H7 (cell line): ENCODE data around the gene NDUFS1. TPM values are rescaled to one million over a fixed set of nuclear protein-coding genes. Genes with fewer than 3 reads are reported as not detected.
"Not testable (repeated sequence)": the region's sequence is repeated elsewhere in the genome, so short reads cannot be mapped to it uniquely, and the experiment has no call there.

ENCODE experiments used
- DNase-seq: peaks from one replicate; pipeline ENCODE4 v3.0.0; 2012
- H3K27me3 ChIP-seq: 2 replicates; pipeline ENCODE4 v1.6.0; 2011; ENCODE audit warnings: mild to moderate bottlenecking, low read length; ENCODE audit not compliant: control insufficient read depth, insufficient read depth
- H3K36me3 ChIP-seq: replicated peaks from 2 replicates; pipeline ENCODE4 v1.5.1; 2011; ENCODE audit warnings: low read length; ENCODE audit not compliant: control insufficient read depth, insufficient read depth
- H3K4me3 ChIP-seq: 2 replicates; pipeline ENCODE4 v1.5.1; 2011; ENCODE audit warnings: low read depth, mild to moderate bottlenecking, control low read depth, low read length, moderate library complexity; ENCODE audit not compliant: insufficient read depth
- total RNA-seq: library from RNA; depleted of rRNA; stranded (reverse); fragments of >200 nt; shearing (Covaris generic); gene quantifications from 2 replicates; pipeline ENCODE4 v1.2.3, GENCODE V29; 2014

The NDUFS1 gene
- total RNA-seq, 1 experiment from 2014 or later: 93.7 TPM

DNA sequence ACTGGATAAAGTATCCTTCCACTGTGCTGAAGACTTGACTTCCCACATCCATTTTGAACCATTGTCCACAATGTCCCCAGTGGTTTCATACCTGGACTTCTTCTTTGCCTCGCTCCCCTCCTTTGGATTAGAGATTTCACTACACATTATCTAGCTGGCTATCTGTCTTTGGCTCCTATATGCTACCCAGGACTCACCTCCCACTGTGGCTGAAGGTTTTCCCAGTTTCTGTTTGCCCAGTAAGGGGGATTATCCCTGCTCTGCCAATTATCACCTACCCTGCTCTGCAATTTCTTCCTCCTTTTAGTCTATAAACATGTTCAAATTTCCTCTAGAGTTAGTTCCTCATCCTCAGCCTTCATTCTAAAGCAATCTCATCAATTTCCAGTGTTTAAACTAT is 9.1 kb downstream of the NDUFS1 start:
- Histone ChIP-seq H3K4me3 (no peak overlapping the region), H3K27me3 (no peaks in the 10 kb centered on the region), H3K36me3 (peaks cover 31% of the 10 kb centered on the region)
- no peak for DNase-seq

GRCh38 chr2:206149330-206149729 is 9.9 kb downstream of the NDUFS1 start:
- peaks cover 37% of the 10 kb centered on the region for H3K36me3 ChIP-seq
- DNase-seq: no peak
- H3K4me3 ChIP-seq: no peak overlapping the region
- no peaks in the 10 kb centered on the region for H3K27me3 ChIP-seq

- Histone ChIP-seq H3K4me3 (no peak overlapping the region), H3K36me3 (peaks cover 51% of the 10 kb centered on the region)
These were observed 13.6 kb downstream of the NDUFS1 start for GRCh38 chr2:206145665-206146064.

GRCh38 chr2:206144383-206144782 is 14.9 kb downstream of the NDUFS1 start:
- peaks cover 48% of the 10 kb centered on the region for H3K36me3 ChIP-seq
- H3K27me3 ChIP-seq: no peaks in the 10 kb centered on the region
- H3K4me3 ChIP-seq: no peak overlapping the region
- DNase-seq: no peak

More at GRCh38 chr2:206145665-206146064, 13.6 kb downstream of the NDUFS1 start:
- H3K27me3 ChIP-seq: no peaks in the 10 kb centered on the region
- no peak for DNase-seq

DNA sequence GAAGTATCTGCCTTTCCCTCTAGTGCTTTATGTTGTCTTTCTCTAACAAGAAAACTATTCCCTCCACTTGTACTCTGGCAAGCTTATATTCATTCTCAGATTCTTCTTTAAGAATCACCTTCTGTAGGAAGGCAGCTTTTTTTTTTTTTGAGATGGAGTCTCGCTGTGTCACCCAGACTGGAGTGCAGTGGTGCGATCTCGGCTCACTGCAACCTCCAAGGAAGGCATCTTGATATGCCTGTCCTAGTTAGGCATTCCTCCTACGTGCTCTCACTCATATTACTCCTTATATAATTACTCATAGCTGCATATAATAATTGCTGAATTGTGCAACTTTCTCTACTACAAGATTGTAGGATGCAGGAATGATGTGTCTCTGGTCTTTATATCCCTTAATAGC is 15.8 kb downstream of the NDUFS1 start:
- Histone ChIP-seq H3K27me3 (no peaks in the 10 kb centered on the region), H3K36me3 (peaks cover 43% of the 10 kb centered on the region), H3K4me3 (no peak overlapping the region)
- no peak for DNase-seq

GRCh38 chr2:206127656-206128055 is 31.6 kb downstream of the NDUFS1 start:
- DNase-seq: no peak
- Histone ChIP-seq H3K4me3 (no peak overlapping the region), H3K27me3 (no peaks in the 10 kb centered on the region), H3K36me3 (peaks cover 16% of the 10 kb centered on the region)

DNA sequence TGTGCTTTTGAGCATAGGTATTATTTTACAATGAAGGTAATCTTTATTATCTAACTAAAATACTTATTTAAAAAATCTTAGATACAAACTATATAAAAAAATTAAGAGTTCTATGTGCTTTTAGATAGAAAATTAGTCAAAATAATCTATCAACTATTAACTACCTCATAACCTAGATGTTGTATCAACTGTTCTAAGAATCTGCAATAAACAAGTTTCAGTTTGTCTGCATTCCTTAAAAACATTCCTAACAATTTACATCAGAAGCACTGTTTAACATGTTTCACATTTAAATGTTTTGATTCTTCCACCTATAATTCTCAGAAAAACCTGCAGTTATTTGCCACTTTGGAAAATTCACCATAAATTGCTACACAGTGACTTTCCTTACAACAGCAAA is 33.3 kb downstream of the NDUFS1 start:
- H3K36me3 ChIP-seq: peaks cover 16% of the 10 kb centered on the region
- DNase-seq: no peak

DNA sequence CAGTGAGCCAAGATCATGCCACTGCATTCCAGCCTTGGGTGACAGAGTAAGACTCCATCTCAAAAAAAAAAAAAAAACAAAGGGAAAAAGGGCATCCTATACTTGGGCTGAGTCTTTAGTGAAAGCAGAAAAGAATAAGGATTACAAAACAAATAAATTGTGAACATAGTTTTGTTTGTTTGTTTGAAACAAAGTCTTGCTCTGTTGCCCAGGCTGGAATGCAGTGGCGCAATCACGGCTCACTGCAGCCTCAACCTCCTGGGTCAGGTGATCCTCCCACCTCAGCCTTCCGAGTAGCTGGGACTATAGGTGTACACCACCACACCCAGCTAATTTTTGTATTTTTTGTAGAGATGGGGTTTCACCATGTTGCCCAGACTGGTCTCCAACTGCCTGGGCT is 36.7 kb downstream of the NDUFS1 start:
- peaks cover 15% of the 10 kb centered on the region for H3K36me3 ChIP-seq

More for the DNA sequence above, 33.3 kb downstream of the NDUFS1 start:
- H3K4me3 ChIP-seq: no peak overlapping the region
- no peaks in the 10 kb centered on the region for H3K27me3 ChIP-seq

DNA sequence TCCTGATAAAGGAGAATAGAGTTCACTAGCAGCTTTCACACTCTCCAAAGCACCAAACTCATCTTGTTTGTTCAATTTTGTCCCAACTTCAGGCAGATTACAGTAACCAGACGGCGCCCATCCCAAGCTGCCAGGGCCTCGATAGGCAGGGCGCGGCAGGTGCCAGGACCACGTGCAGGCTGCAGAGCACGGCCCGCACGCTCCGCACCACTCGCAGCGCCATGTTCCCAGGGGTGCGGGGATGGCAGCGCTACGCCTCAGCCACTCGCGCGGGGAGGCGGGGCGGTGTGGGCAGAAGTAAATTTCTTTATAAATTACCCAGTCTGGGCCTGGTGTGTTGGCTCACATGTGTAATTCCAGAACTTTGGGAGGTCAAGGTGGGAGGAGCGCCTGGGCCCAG is 43.0 kb downstream of the NDUFS1 start:
- DNase-seq: no peak
- no peaks in the 10 kb centered on the region for H3K27me3 ChIP-seq
- H3K4me3 ChIP-seq: no peak overlapping the region
- peaks cover 5% of the 10 kb centered on the region for H3K36me3 ChIP-seq

More for the DNA sequence above, 36.7 kb downstream of the NDUFS1 start:
- H3K4me3 ChIP-seq, DNase-seq, H3K27me3 ChIP-seq: not testable (repeated sequence)

DNA sequence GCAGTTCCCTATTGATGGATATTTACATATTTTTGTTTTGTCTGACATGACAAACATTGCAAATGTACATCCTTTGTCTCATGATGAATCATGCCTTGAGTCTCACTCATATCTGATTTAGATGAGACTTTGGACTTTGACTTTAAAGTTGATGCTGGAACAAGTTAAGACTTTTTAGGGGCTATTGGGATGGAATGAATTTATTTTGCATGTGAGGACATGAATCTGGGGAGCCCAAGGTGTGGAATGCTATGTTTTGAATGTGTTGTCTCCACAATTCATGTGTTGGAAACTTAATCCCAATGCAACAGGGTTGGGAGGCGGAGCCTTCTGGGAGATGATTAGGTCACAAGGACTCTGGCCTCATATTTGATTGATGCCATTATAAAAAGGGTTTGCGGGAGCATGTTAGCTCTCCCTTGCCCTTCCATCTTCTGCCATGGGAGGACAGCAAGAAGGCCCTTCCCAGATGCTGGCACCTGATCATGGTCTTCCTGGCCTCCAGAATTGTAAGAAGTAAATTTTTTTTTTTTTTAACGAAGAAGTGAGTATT is 44.1 kb downstream of the NDUFS1 start:
- Histone ChIP-seq H3K27me3 (no peaks in the 10 kb centered on the region), H3K36me3 (peaks cover 2% of the 10 kb centered on the region), H3K4me3 (no peak overlapping the region)
- no peak for DNase-seq

GRCh38 chr2:206112846-206113547 is 46.2 kb downstream of the NDUFS1 start:
- Histone ChIP-seq H3K27me3 (no peaks in the 10 kb centered on the region), H3K36me3 (no peaks in the 10 kb centered on the region), H3K4me3 (no peak overlapping the region)
- DNase-seq: no peak

GRCh38 chr2:206112108-206112507 is 47.1 kb downstream of the NDUFS1 start:
- Histone ChIP-seq H3K36me3 (no peaks in the 10 kb centered on the region), H3K27me3 (no peaks in the 10 kb centered on the region), H3K4me3 (no peak overlapping the region)
- DNase-seq: no peak

GRCh38 chr2:206108713-206109112 is 50.5 kb downstream of the NDUFS1 start:
- Histone ChIP-seq H3K36me3 (no peaks in the 10 kb centered on the region), H3K27me3 (no peaks in the 10 kb centered on the region), H3K4me3 (no peak overlapping the region)
- DNase-seq: no peak

DNA sequence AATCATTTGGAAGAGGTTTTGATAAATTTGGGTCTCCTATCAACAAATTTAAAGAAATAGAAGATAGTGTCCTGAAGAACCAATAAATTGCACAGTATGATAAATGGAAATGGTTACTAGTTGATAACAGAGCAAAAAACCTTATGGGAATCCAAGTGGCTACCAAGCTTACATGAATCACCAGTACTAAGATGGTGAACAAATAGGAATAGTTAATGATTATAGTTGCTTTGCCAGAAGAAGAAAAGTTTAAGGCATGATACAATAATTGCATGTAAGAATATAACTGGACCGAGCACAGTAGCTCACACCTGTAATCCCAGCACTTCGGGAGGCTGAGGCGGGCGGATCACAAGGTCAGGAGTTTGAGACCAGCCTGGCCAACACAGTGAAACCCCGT is 53.7 kb downstream of the NDUFS1 start:
- DNase-seq: no peak

GRCh38 chr2:206105038-206105437 is 54.2 kb downstream of the NDUFS1 start:
- no peak for DNase-seq
- Histone ChIP-seq H3K4me3 (no peak overlapping the region), H3K27me3 (no peaks in the 10 kb centered on the region), H3K36me3 (no peaks in the 10 kb centered on the region)

More for the DNA sequence above, 53.7 kb downstream of the NDUFS1 start:
- H3K27me3 ChIP-seq: no peaks in the 10 kb centered on the region
- no peaks in the 10 kb centered on the region for H3K36me3 ChIP-seq
- H3K4me3 ChIP-seq: no peak overlapping the region
